Spleen (tissue), 11 donors: ENCODE measurements around the gene DMWD. TPM values are rescaled to one million over a fixed set of nuclear protein-coding genes. Genes with fewer than 3 reads are reported as not detected.

Experiments used
- DNase-seq: peaks from one replicate; pipeline ENCODE4 v3.0.0-alpha.2; 2020
- H3K27ac ChIP-seq, 8 donors: fragments of 200-600 bp; sonication (generic) in 7 of 8; 1 replicate in 4 of 8; 2 replicates in 4 of 8; pipeline versions ENCODE4 v1.5.0 to v1.8.0; 2016 to 2021; ENCODE audit warnings: inconsistent platforms in 4 of 8, mild to moderate bottlenecking in 4 of 8, moderate library complexity in 1 of 8
- H3K27me3 ChIP-seq, 7 donors: fragments of 200-600 bp; sonication (generic) in 6 of 7; replicated peaks in 1 of 7; 1 replicate in 4 of 7; 2 replicates in 3 of 7; pipeline versions ENCODE4 v1.5.0 to v1.8.0; 2016 to 2021; ENCODE audit warnings: inconsistent platforms in 3 of 7, mild to moderate bottlenecking in 1 of 7
- H3K36me3 ChIP-seq, 6 donors: fragments of 200-600 bp; sonication (generic) in 5 of 6; 1 replicate in 4 of 6; 2 replicates in 2 of 6; pipeline versions ENCODE4 v1.5.0 to v1.8.0; 2016 to 2021; ENCODE audit warnings: inconsistent platforms in 2 of 6
- H3K4me1 ChIP-seq, 6 donors: fragments of 200-600 bp; sonication (generic) in 5 of 6; 1 replicate in 3 of 6; 2 replicates in 3 of 6; pipeline versions ENCODE4 v1.5.0 to v1.8.0; 2016 to 2021; ENCODE audit warnings: inconsistent platforms in 3 of 6
- H3K4me3 ChIP-seq, 8 donors: fragments of 200-600 bp; sonication (generic) in 7 of 8; 1 replicate in 4 of 8; 2 replicates in 4 of 8; pipeline versions ENCODE4 v1.5.0 to v1.8.0; 2016 to 2021; ENCODE audit warnings: inconsistent platforms in 4 of 8, mild to moderate bottlenecking in 4 of 8, moderate library complexity in 2 of 8
- H3K9me3 ChIP-seq, 8 donors: fragments of 200-600 bp; sonication (generic) in 7 of 8; 1 replicate in 4 of 8; 2 replicates in 4 of 8; pipeline versions ENCODE4 v1.5.0 to v1.8.0; 2016 to 2021; ENCODE audit warnings: inconsistent platforms in 4 of 8
- CTCF ChIP-seq, 11 experiments: fragments of 200-600 bp in 7 of 11; fragments of 450-650 bp in 4 of 11; sonication (generic) in 4 of 11; IDR thresholded peaks in 8 of 11; conservative IDR thresholded peaks in 3 of 11; 1 replicate in 7 of 11; 2 replicates in 4 of 11; pipeline versions ENCODE4 v1.4.0 to v1.8.0; 2016 to 2021; ENCODE audit warnings: antibody characterized with exemption in 11 of 11, inconsistent platforms in 4 of 11, mild to moderate bottlenecking in 1 of 11
- POLR2A ChIP-seq, 3 donors: fragments of 450-650 bp; IDR thresholded peaks; one replicate each; pipeline ENCODE4 v1.5.1; 2017; ENCODE audit warnings: antibody characterized with exemption in 3 of 3, mild to moderate bottlenecking in 1 of 3
- POLR2AphosphoS5 ChIP-seq, 3 donors: sonication (generic); formaldehyde crosslinking; IDR thresholded peaks; one replicate each; pipeline ENCODE4 v1.5.1; 2017; ENCODE audit warnings: antibody characterized with exemption in 3 of 3
- WGBS, 5 donors: extraction: QIAGEN DNeasy Blood & Tissue Kit in 3 of 5; methylation state at CpG; one replicate each; pipeline versions ENCODE4 v1.1.5 to v1.1.7; 2013 to 2018; 5-methylcytosine and 5-hydroxymethylcytosine counted together
- intact Hi-C: fragments of 100-400 bp; cut with DNase I; formaldehyde crosslinking; loops from one replicate; pipeline ENCODE4 v1.15.0; 2023; ENCODE audit warnings: low total_unique reads
- polyA plus RNA-seq, 3 donors: library from polyadenylated mRNA; stranded (reverse); fragments of 200-250 nt; gene quantifications; one replicate each; pipeline ENCODE4 v1.2.1, GENCODE V29; 2013
- total RNA-seq, 7 donors: library from RNA; depleted of rRNA in 3 of 7; stranded (reverse); fragments of >200 nt in 3 of 7; fragmentation: NEBNext Ultra II Directional in 4 of 7; extraction: Animal tissue kit (Norgen Biotek cat#: 25700) in 4 of 7; gene quantifications; one replicate each; pipeline versions ENCODE4 v1.1.0 to v1.2.1, GENCODE V29; 2016 to 2021
- donor health status: healthy with polysubstance abuse.
- donor health status: DM: no; HTN: no; CAD: no; lungs with moderate emphysema.
- donor health status: DM: no; HTN: no; CAD: no.
- donor health status: Bipolar disorder and iron deficiency.
- donor health status: healthy.
- donor health status: DM: no; HTN: no; CAD: no.
- donor health status: DM: yes; HTN: yes; CAD: no.

Gene DMWD
- total and polyA plus RNA-seq, 10 donors: 6.4 to 57.0 (median 42.6) TPM

DNA sequence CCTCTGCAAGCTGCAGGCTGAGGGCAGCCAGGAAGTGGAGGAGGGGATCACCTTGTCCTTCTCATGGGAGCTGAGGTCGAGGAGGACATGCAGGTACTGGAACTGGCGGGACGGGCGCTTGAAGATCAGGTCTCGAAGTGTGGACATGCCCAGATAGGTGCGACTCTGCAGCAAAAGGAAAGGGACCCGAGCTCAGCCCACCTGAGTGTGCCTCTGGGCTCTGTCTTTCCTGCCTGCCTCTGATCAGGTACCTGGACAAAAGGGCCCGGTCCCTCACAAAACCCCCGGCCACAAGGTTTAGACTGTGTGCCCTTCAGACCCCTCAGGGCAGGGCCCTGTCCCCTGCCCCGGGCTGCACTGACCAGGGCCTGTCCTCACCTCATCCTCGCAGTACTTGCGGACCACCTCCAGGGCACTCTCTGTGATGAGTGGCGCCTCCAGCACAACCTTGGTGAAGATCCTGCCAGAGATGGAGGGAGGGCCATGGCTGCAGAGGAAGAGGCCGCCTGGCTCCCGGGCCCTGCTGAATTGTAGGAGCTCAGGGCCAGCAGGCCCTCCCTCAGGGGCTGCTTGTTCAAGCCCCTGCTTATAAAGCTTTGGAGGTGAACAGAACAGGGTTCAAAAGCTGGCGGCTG lies 34.9 kb upstream of the DMWD start:
- H3K27me3 ChIP-seq: no peaks in the 10 kb centered on the region
- H3K36me3 ChIP-seq: peaks cover 4 to 100% (median 99%) of the 10 kb centered on the region in 6 donors
- H3K4me1 ChIP-seq: no peaks in the 10 kb centered on the region
- intact Hi-C loops: no loop called here
- H3K9me3 ChIP-seq: no peaks in the 10 kb centered on the region
- WGBS, 5 donors: 92 to 98% (median 94%) methylated on average over 14 to 16 of the region's 16 CpGs
- DNase-seq: no peak
- TF ChIP-seq POLR2AphosphoS5 (IDR thresholded peaks at IDR 0.05) (peak in 2 of 3 donors; percentile 13 to 48), CTCF (IDR thresholded peaks at IDR 0.05 in 8 of 11, conservative IDR thresholded peaks at IDR 0.05 in 3 of 11) (no peak)
- no peak overlapping the region for H3K4me3 ChIP-seq
- H3K27ac ChIP-seq: no peak overlapping the region

DNA sequence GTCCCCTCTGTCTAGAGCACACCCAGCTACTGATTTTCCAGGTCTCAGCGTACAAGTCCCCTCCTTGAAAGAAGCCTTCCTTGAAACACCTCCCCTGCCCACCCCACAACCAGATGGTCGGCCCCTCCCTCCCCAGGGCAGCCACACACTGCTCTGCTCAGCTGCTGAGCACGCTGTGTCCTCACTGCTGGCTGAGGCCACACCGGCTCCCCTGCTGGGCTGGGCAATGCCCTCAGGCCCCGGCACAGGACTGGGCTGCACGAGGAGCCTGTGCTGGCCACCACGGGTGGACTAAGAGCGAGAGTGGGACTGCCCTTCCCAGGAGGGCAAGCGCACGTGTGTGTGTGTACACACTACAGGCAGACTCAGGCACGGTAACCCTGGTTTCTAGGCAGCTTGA lies 34.3 kb upstream of the DMWD start:
- H3K27ac ChIP-seq: no peak overlapping the region
- H3K27me3 ChIP-seq: no peaks in the 10 kb centered on the region
- no peak for DNase-seq
- intact Hi-C loops: no loop called here
- H3K36me3 ChIP-seq: peaks cover 0 to 100% (median 96%) of the 10 kb centered on the region in 6 donors
- no peak overlapping the region for H3K4me3 ChIP-seq
- no peaks in the 10 kb centered on the region for H3K4me1 ChIP-seq
- WGBS, 5 donors: 91 to 95% (median 95%) methylated on average over 10 to 11 of the region's 11 CpGs
- no peak for TF ChIP-seq POLR2AphosphoS5 (IDR thresholded peaks at IDR 0.05)
- H3K9me3 ChIP-seq: no peaks in the 10 kb centered on the region

- Histone ChIP-seq H3K36me3 (peaks cover 0 to 100% (median 95%) of the 10 kb centered on the region in 6 donors), H3K27ac (no peak overlapping the region), H3K9me3 (no peaks in the 10 kb centered on the region), H3K4me1 (no peaks in the 10 kb centered on the region), H3K27me3 (no peaks in the 10 kb centered on the region), H3K4me3 (no peak overlapping the region)
- DNase-seq: no peak
- intact Hi-C loops: no loop called here
- TF ChIP-seq CTCF (IDR thresholded peaks at IDR 0.05 in 8 of 11, conservative IDR thresholded peaks at IDR 0.05 in 3 of 11): no peak
- no peak for TF ChIP-seq POLR2A (IDR thresholded peaks at IDR 0.05)
- TF ChIP-seq POLR2AphosphoS5 (IDR thresholded peaks at IDR 0.05): peak in 1 of 3 donors; percentile 31
- 82 to 92% (median 87%) methylated on average over 21 to 22 of the region's 22 CpGs for WGBS, 5 donors
Measured at GRCh38 chr19:45825917-45826893, 33.6 kb upstream of the DMWD start.

DNA sequence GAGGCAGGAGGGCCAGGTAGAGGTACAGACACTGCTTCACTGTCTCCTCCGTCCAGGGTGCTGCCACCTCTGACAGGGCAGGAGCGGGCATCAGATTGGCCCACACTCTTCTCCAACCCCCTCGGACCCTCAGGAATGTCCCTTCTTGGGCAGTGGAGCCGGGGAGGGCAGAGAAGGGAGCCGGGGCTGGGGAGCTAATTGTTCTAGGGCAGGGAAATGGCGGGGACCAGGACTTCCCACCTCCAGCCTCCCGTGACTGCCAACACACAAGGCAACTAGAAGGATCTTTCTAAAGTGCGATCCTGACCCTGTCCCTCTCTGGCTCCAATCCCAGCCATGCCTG lies 32.6 kb upstream of the DMWD start:
- Histone ChIP-seq H3K9me3 (no peaks in the 10 kb centered on the region), H3K27me3 (no peaks in the 10 kb centered on the region), H3K4me3 (no peak overlapping the region), H3K36me3 (peaks cover 0 to 100% (median 94%) of the 10 kb centered on the region in 6 donors), H3K4me1 (no peaks in the 10 kb centered on the region), H3K27ac (no peak overlapping the region)
- intact Hi-C loops: no loop called here
- WGBS, 5 donors: 90 to 97% (median 95%) methylated on average over 7 to 8 of the region's 8 CpGs
- TF ChIP-seq CTCF (IDR thresholded peaks at IDR 0.05 in 8 of 11, conservative IDR thresholded peaks at IDR 0.05 in 3 of 11) (no peak), POLR2A (IDR thresholded peaks at IDR 0.05) (no peak), POLR2AphosphoS5 (IDR thresholded peaks at IDR 0.05) (no peak)
- no peak for DNase-seq
